IMR-90 (cell line): ENCODE results near the gene NEGR1. TPM values are rescaled to one million over a fixed set of nuclear protein-coding genes. Genes with fewer than 3 reads are reported as not detected.
A peak's percentile ranks its signal among the peaks of the same experiment; 100 is the strongest.

Experiments
- ATAC-seq: fragments of 200-7000 bp; cut with Tn5 transposase; 2 replicates; pipeline ENCODE4 v1.9.1; 2020; ENCODE audit warnings: low read depth, mild to moderate bottlenecking, moderate library complexity
- BruUV-seq: library from RNA; stranded (reverse); fragments of 400-500 nt; replicated peaks from 2 replicates; lab custom pipeline; 2021; lab: Mats Ljungman, UMichigan
- CTCF ChIA-PET: fragments of 300-600 bp; formaldehyde crosslinking; extraction: SDS; loops from one replicate; lab custom pipeline; 2021; ENCODE audit warnings: antibody characterized with exemption; lab: Yijun Ruan, JAX
- POLR2A ChIA-PET: fragments of 300-600 bp; sonication (Branson Sonifier 250); formaldehyde crosslinking; loops from one replicate; lab custom pipeline; 2022; ENCODE audit warnings: antibody characterized with exemption; ENCODE audit not compliant: unreplicated experiment; lab: Charles Lee
- DNase-seq: peaks from one replicate; pipeline ENCODE4 v3.0.0; 2013
- H2AFZ ChIP-seq: replicated peaks from 2 replicates; pipeline ENCODE3; 2013; ENCODE audit warnings: low read length, mild to moderate bottlenecking; ENCODE audit not compliant: poor library complexity
- H2AK5ac ChIP-seq: 2 replicates; pipeline ENCODE4 v1.6.1; 2013; ENCODE audit warnings: low read depth, low read length, inconsistent platforms
- H2AK9ac ChIP-seq: replicated peaks from 2 replicates; pipeline ENCODE3; 2013; ENCODE audit warnings: mild to moderate bottlenecking, low read depth, low read length, moderate library complexity; ENCODE audit not compliant: poor library complexity
- H2BK120ac ChIP-seq: 2 replicates; pipeline ENCODE4 v1.6.1; 2013; ENCODE audit warnings: low read depth, low read length, inconsistent platforms
- H2BK15ac ChIP-seq: 3 replicates; pipeline ENCODE4 v1.6.1; 2013; ENCODE audit warnings: low read depth, low read length, inconsistent platforms
- H2BK20ac ChIP-seq: 2 replicates; pipeline ENCODE4 v1.6.1; 2013; ENCODE audit warnings: low read depth, mild to moderate bottlenecking, inconsistent platforms, low read length, moderate library complexity
- H2BK5ac ChIP-seq: 2 replicates; pipeline ENCODE4 v1.6.1; 2013; ENCODE audit warnings: mild to moderate bottlenecking, low read depth, low read length, inconsistent platforms; ENCODE audit not compliant: poor library complexity, severe bottlenecking
- H3K14ac ChIP-seq: replicated peaks from 2 replicates; pipeline ENCODE4 v1.6.1; 2013; ENCODE audit warnings: low read depth, low read length, inconsistent platforms
- H3K18ac ChIP-seq: 2 replicates; pipeline ENCODE4 v1.6.1; 2013; ENCODE audit warnings: low read depth, low read length, control low read depth
- H3K23ac ChIP-seq: 2 replicates; pipeline ENCODE4 v1.6.1; 2013; ENCODE audit warnings: low read depth, low read length, inconsistent platforms
- H3K27ac ChIP-seq: 2 replicates; pipeline ENCODE4 v1.5.1; 2013; ENCODE audit warnings: mild to moderate bottlenecking, control low read depth, low read length; ENCODE audit not compliant: insufficient read depth
- H3K27me3 ChIP-seq: 2 replicates; pipeline ENCODE4 v1.6.1; 2013; ENCODE audit warnings: low read length; ENCODE audit not compliant: control insufficient read depth, insufficient read depth
- H3K36me3 ChIP-seq: 2 replicates; pipeline ENCODE4 v1.6.1; 2013; ENCODE audit warnings: low read length, mixed read lengths; ENCODE audit not compliant: control insufficient read depth, insufficient read depth
- H3K4ac ChIP-seq: 2 replicates; pipeline ENCODE4 v1.6.1; 2013; ENCODE audit warnings: low read depth, low read length, inconsistent platforms
- H3K4me1 ChIP-seq: 2 replicates; pipeline ENCODE4 v1.6.1; 2013; ENCODE audit warnings: low read length, mixed read lengths; ENCODE audit not compliant: control insufficient read depth, insufficient read depth
- H3K4me2 ChIP-seq: 2 replicates; pipeline ENCODE4 v1.6.1; 2013; ENCODE audit warnings: low read depth, mild to moderate bottlenecking, control low read depth, low read length, moderate library complexity
- H3K4me3 ChIP-seq: 2 replicates; pipeline ENCODE4 v1.5.1; 2013; ENCODE audit warnings: low read depth, mild to moderate bottlenecking, control low read depth, low read length, moderate library complexity; ENCODE audit not compliant: insufficient read depth
- H3K56ac ChIP-seq: 2 replicates; pipeline ENCODE4 v1.6.1; 2013; ENCODE audit warnings: low read length, inconsistent platforms; ENCODE audit not compliant: insufficient read depth; ENCODE audit errors: extremely low read depth
- H3K79me1 ChIP-seq, 2 experiments: 2 replicates each; pipeline ENCODE4 v1.6.1; 2013; ENCODE audit warnings: low read length in 2 of 2, inconsistent platforms in 1 of 2, low read depth in 1 of 2
- H3K9ac ChIP-seq: 2 replicates; pipeline ENCODE4 v1.6.1; 2013; ENCODE audit warnings: low read depth, low read length, control low read depth
- H3K9me1 ChIP-seq: 2 replicates; pipeline ENCODE4 v1.6.1; 2013; ENCODE audit warnings: low read length, inconsistent platforms; ENCODE audit not compliant: insufficient read depth
- H3K9me3 ChIP-seq: 2 replicates; pipeline ENCODE4 v1.6.1; 2013; ENCODE audit warnings: low read length; ENCODE audit not compliant: control insufficient read depth, insufficient read depth
- H4K20me1 ChIP-seq: 2 replicates; pipeline ENCODE4 v1.6.1; 2013; ENCODE audit warnings: low read length, inconsistent platforms; ENCODE audit not compliant: insufficient read depth
- H4K5ac ChIP-seq: 2 replicates; pipeline ENCODE4 v1.6.1; 2013; ENCODE audit warnings: mild to moderate bottlenecking, low read depth, low read length, control low read depth
- H4K8ac ChIP-seq, 2 experiments: 2 replicates each; pipeline ENCODE4 v1.6.1; 2013; ENCODE audit warnings: low read depth in 2 of 2, low read length in 2 of 2, control low read depth in 1 of 2, inconsistent platforms in 1 of 2
- H4K91ac ChIP-seq: 2 replicates; pipeline ENCODE4 v1.6.1; 2013; ENCODE audit warnings: low read depth, low read length, inconsistent platforms; ENCODE audit not compliant: insufficient read depth
- BHLHE40 ChIP-seq: fragments of 150-350 bp; IDR thresholded peaks from 2 replicates; pipeline ENCODE4 v1.6.1; 2016; ENCODE audit warnings: mild to moderate bottlenecking, low read depth, low read length
- CEBPB ChIP-seq: IDR thresholded peaks from 2 replicates; pipeline ENCODE4 v1.6.1; 2012; ENCODE audit warnings: low read depth, low read length, improper control_type of control experiment
- CTCF ChIP-seq: conservative IDR thresholded peaks from 2 replicates; pipeline ENCODE4 v1.5.1; 2012; ENCODE audit warnings: mild to moderate bottlenecking, low read depth, low read length, improper control_type of control experiment
- FOS ChIP-seq: fragments of 150-350 bp; IDR thresholded peaks from 2 replicates; pipeline ENCODE4 v1.6.1; 2016; ENCODE audit warnings: low read depth, low read length
- MAZ ChIP-seq: IDR thresholded peaks from 2 replicates; pipeline ENCODE4 v1.6.1; 2012; ENCODE audit warnings: low read depth, mild to moderate bottlenecking, low read length, improper control_type of control experiment, moderate library complexity, borderline replicate concordance
- MXI1 ChIP-seq: IDR thresholded peaks from 2 replicates; pipeline ENCODE4 v1.6.1; 2012; ENCODE audit warnings: low read depth, mild to moderate bottlenecking, low read length, moderate library complexity, borderline replicate concordance
- NFE2L2 ChIP-seq: fragments of 150-350 bp; IDR thresholded peaks from 2 replicates; pipeline ENCODE4 v1.6.1; 2016; ENCODE audit warnings: low read depth, mild to moderate bottlenecking, low read length
- RFX5 ChIP-seq: IDR thresholded peaks from 2 replicates; pipeline ENCODE4 v1.8.0; 2012; ENCODE audit warnings: low read depth, mild to moderate bottlenecking, low read length, moderate library complexity
- WGBS, 2 experiments: methylation state at CpG; one replicate each; pipeline versions ENCODE4 v1.1.5 to v1.1.7; 2013; ENCODE audit warnings: missing lambda C conversion rate in 2 of 2; ENCODE audit not compliant: insufficient read length in 1 of 2; ENCODE audit errors: extremely low coverage in 2 of 2; 5-methylcytosine and 5-hydroxymethylcytosine counted together
- dilution Hi-C: fragments of 300-500 bp; cut with HindIII; formaldehyde crosslinking; loops from one replicate; pipeline ENCODE4 v1.14.3; 2018; ENCODE audit warnings: low sequenced_read_pairs; ENCODE audit not compliant: unreplicated experiment
- in situ Hi-C: fragments of 300-500 bp; cut with MboI; formaldehyde crosslinking; loops from 3 replicates; pipeline ENCODE4 v1.14.3; 2019; ENCODE audit warnings: low sequenced_read_pairs, inconsistent platforms, mixed read lengths
- intact Hi-C: fragments of 100-400 bp; cut with micrococcal nuclease; formaldehyde crosslinking; loops from 2 replicates; pipeline ENCODE4 v1.10.0; 2022
- polyA plus RNA-seq, 3 experiments: library from polyadenylated mRNA; depleted of rRNA; stranded (reverse); fragments of >200 nt; gene quantifications; 2 replicates each; pipeline ENCODE4 v1.2.3, GENCODE V29; 2012; ENCODE audit warnings: low replicate concordance in 1 of 3
- total RNA-seq: library from RNA; depleted of rRNA; stranded (reverse); fragments of >200 nt; gene quantifications from 2 replicates; pipeline ENCODE4 v1.2.3, GENCODE V29; 2012

The NEGR1 gene
- total and polyA plus RNA-seq, 2 of the 4 experiments (the other 2 are of a cell fraction) = 5.1 to 9.1 TPM

- Histone ChIP-seq H4K8ac (no peak overlapping the region), H3K14ac (no peak overlapping the region), H3K27ac (no peak overlapping the region), H2AK9ac (no peak overlapping the region), H3K9me1 (0 out of 2 replicates have a peak, but pooled peaks cover 6% of the 10 kb centered on the region), H4K91ac (no peak overlapping the region), H2BK120ac (no peak overlapping the region), H3K27me3 (no peaks in the 10 kb centered on the region), H4K20me1 (no peaks in the 10 kb centered on the region), H2AK5ac (no peak overlapping the region), H4K5ac (no peak overlapping the region; the same call in 1 of the 2 replicates), H3K18ac (no peak overlapping the region), H3K9me3 (no peaks in the 10 kb centered on the region), H3K4me1 (no peaks in the 10 kb centered on the region), H2BK5ac (no peak overlapping the region), H3K4me3 (no peak overlapping the region), H3K9ac (no peak overlapping the region), H3K36me3 (no peaks in the 10 kb centered on the region), H3K23ac (no peak overlapping the region), H3K4ac (no peak overlapping the region), H3K79me1 (no peaks in the 10 kb centered on the region), H3K4me2 (no peak overlapping the region; the same call in 1 of the 2 replicates), H2BK20ac (no peak overlapping the region), H2AFZ (no peak overlapping the region), H2BK15ac (no peak overlapping the region), H3K56ac (no peak overlapping the region)
- no peak for ATAC-seq
- dilution Hi-C loops (no loop called here), intact Hi-C loops (no loop called here), in situ Hi-C loops (no loop called here)
- DNase-seq = no peak
- ChIA-PET CTCF (no interaction called here), POLR2A (no interaction called here)
- no TSS peak for BruUV-seq
- TF ChIP-seq BHLHE40 (no peak), MAZ (no peak), CTCF (no peak), RFX5 (no peak), MXI1 (no peak), NFE2L2 (no peak), CEBPB (peak; percentile 59), FOS (no peak)
- WGBS, 2 experiments = no CpG with 5 or more reads among the region's 4 CpGs
Measured at GRCh38 chr1:72122099-72122880, 160.0 kb downstream of the NEGR1 start.
